Uterus (tissue), 4 donors: ENCODE measurements around the gene FIBCD1. TPM values are rescaled to one million over a fixed set of nuclear protein-coding genes. Genes with fewer than 3 reads are reported as not detected.

Experiments used
- DNase-seq, 2 donors: peaks; one replicate each; pipeline ENCODE4 v3.0.0-alpha.2; 2019 to 2020
- H3K27ac ChIP-seq, 2 donors: fragments of 200-600 bp; sonication (generic); 1 replicate in 1 of 2; 2 replicates in 1 of 2; pipeline ENCODE4 v1.5.1; 2016 to 2018
- H3K27me3 ChIP-seq, 2 donors: fragments of 200-600 bp; sonication (generic); one replicate each; pipeline ENCODE4 v1.5.1; 2018 to 2019; ENCODE audit warnings: control low read depth in 1 of 2
- H3K36me3 ChIP-seq, 2 donors: fragments of 200-600 bp; sonication (generic); one replicate each; pipeline ENCODE4 v1.5.1; 2019; ENCODE audit warnings: control low read depth in 1 of 2
- H3K4me1 ChIP-seq, 2 donors: fragments of 200-600 bp; sonication (generic); one replicate each; pipeline ENCODE4 v1.5.1; 2018 to 2019; ENCODE audit warnings: control low read depth in 1 of 2
- H3K4me3 ChIP-seq, 2 donors: fragments of 200-600 bp; sonication (generic); 1 replicate in 1 of 2; 2 replicates in 1 of 2; pipeline ENCODE4 v1.5.1; 2018 to 2019; ENCODE audit warnings: mild to moderate bottlenecking in 1 of 2
- H3K9me3 ChIP-seq, 2 donors: fragments of 200-600 bp; sonication (generic); one replicate each; pipeline ENCODE4 v1.5.1; 2019; ENCODE audit warnings: control low read depth in 1 of 2
- CTCF ChIP-seq, 4 experiments: fragments of 200-600 bp in 2 of 4; fragments of 450-650 bp in 2 of 4; sonication (generic) in 2 of 4; IDR thresholded peaks; one replicate each; pipeline ENCODE4 v1.5.1; 2016 to 2019; ENCODE audit warnings: antibody characterized with exemption in 4 of 4, mild to moderate bottlenecking in 2 of 4, moderate library complexity in 1 of 4
- POLR2A ChIP-seq, 2 donors: fragments of 450-650 bp; IDR thresholded peaks; one replicate each; pipeline ENCODE4 v1.6.1; 2016; ENCODE audit warnings: antibody characterized with exemption in 2 of 2, mild to moderate bottlenecking in 1 of 2, moderate library complexity in 1 of 2
- intact Hi-C: fragments of 100-400 bp; cut with DNase I; formaldehyde crosslinking; loops from one replicate; pipeline ENCODE4 v1.15.1; 2023; ENCODE audit warnings: low total_unique reads
- total RNA-seq, 4 donors: library from RNA; depleted of rRNA in 3 of 4; stranded (reverse); fragments of >200 nt in 3 of 4; gene quantifications; one replicate each; pipeline versions ENCODE4 v1.1.0 to v1.2.4, GENCODE V29; 2014 to 2023
- donor health status: DM: yes; HTN: yes; CAD: no.

The FIBCD1 gene
- total RNA-seq, 4 donors from 2014 or later, result 0.29 TPM; not detected in 3

DNA sequence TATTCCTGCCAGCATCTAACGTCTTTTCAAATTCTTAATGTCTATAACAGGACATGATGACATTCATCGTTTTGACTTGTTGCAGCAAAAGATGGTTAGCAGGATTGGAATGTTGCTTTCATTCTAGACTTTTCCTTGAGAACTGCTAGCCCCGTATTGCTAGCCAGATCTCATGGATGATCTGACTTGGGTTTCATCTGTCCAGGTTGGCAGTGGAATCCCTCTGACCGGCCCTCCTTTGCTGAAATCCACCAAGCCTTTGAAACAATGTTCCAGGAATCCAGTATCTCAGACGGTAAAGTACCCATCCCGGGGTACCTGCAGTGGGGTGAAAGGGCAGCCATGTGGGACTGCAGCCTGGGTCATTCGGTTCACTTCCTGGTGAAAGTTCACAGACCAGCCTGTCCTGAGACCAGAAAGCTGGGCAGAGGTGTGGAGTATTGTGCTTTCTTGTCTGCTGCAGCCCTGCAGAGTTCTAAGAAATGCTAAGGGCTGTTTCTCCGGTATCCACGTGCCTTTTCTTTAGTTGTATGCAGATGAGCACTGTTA lies 59.1 kb downstream of the FIBCD1 start:
- no peak overlapping the region for H3K27ac ChIP-seq
- no peak overlapping the region for H3K4me3 ChIP-seq
- H3K36me3 ChIP-seq, result no peaks in the 10 kb centered on the region
- no peak for DNase-seq
- TF ChIP-seq CTCF (IDR thresholded peaks at IDR 0.05), result no peak
- TF ChIP-seq POLR2A (IDR thresholded peaks at IDR 0.05), result no peak
- intact Hi-C loops, result no loop called here
- no peaks in the 10 kb centered on the region for H3K27me3 ChIP-seq
- no peaks in the 10 kb centered on the region for H3K4me1 ChIP-seq
- H3K9me3 ChIP-seq, result no peaks in the 10 kb centered on the region

- no peaks in the 10 kb centered on the region for H3K27me3 ChIP-seq
- no peaks in the 10 kb centered on the region for H3K36me3 ChIP-seq
- H3K4me3 ChIP-seq, result no peak overlapping the region
- no peaks in the 10 kb centered on the region for H3K9me3 ChIP-seq
- intact Hi-C loops, result no loop called here
- H3K4me1 ChIP-seq, result no peaks in the 10 kb centered on the region
- no peak overlapping the region for H3K27ac ChIP-seq
- no peak for TF ChIP-seq POLR2A (IDR thresholded peaks at IDR 0.05)
- TF ChIP-seq CTCF (IDR thresholded peaks at IDR 0.05), result no peak
- no peak for DNase-seq
These were observed 60.8 kb downstream of the FIBCD1 start for GRCh38 chr9:130878295-130878694.

GRCh38 chr9:130877300-130877699 lies 61.7 kb downstream of the FIBCD1 start:
- intact Hi-C loops, result no loop called here
- H3K27ac ChIP-seq, result no peak overlapping the region
- TF ChIP-seq POLR2A (IDR thresholded peaks at IDR 0.05) (no peak), CTCF (IDR thresholded peaks at IDR 0.05) (no peak)
- no peaks in the 10 kb centered on the region for H3K36me3 ChIP-seq
- H3K4me1 ChIP-seq, result no peaks in the 10 kb centered on the region
- no peaks in the 10 kb centered on the region for H3K9me3 ChIP-seq
- no peak for DNase-seq
- H3K4me3 ChIP-seq, result no peak overlapping the region
- no peaks in the 10 kb centered on the region for H3K27me3 ChIP-seq

DNA sequence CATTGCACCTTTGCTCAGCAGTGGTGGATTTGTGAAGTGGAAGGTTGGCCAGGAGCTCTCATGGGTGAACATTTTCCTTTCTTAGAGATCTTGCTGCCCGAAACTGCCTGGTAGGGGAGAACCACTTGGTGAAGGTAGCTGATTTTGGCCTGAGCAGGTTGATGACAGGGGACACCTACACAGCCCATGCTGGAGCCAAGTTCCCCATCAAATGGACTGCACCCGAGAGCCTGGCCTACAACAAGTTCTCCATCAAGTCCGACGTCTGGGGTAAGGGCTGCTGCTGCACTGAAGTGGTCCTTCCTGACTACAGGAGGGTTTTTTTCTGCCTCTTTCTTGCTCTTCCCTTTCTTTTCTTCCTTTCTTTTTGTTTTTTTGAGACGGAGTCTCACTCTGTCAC lies 64.3 kb downstream of the FIBCD1 start:
- no peaks in the 10 kb centered on the region for H3K9me3 ChIP-seq
- H3K36me3 ChIP-seq, result no peaks in the 10 kb centered on the region
- H3K4me3 ChIP-seq, result no peak overlapping the region
- intact Hi-C loops, result no loop called here
- TF ChIP-seq CTCF (IDR thresholded peaks at IDR 0.05) (no peak), POLR2A (IDR thresholded peaks at IDR 0.05) (no peak)
- H3K27ac ChIP-seq, result no peak overlapping the region
- DNase-seq, result no peak
- H3K4me1 ChIP-seq, result peaks cover 0 to 6% of the 10 kb centered on the region in 2 donors
- no peaks in the 10 kb centered on the region for H3K27me3 ChIP-seq

DNA sequence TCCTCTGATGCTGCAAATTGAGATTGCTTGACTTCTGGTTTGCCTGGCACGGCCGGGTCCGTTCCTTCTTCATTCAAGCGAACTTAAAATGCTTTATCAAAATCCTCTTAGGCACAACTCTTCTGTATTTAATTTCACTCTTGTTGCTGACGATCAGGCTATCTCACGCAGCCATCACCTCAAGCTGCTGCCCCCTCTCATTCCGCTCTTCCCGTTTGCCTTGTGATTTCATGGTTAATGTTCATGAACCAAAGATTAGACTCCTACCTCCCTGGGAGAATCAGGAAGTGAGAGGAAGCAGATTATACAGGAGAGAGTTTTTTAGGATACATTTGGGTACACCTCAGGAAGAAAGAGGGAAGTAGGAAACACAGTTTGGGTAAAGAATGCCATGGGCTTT lies 65.1 kb downstream of the FIBCD1 start:
- Histone ChIP-seq H3K4me3 (no peak overlapping the region), H3K27ac (no peak overlapping the region), H3K36me3 (no peaks in the 10 kb centered on the region), H3K4me1 (peaks cover 0 to 12% of the 10 kb centered on the region in 2 donors), H3K9me3 (no peaks in the 10 kb centered on the region), H3K27me3 (no peaks in the 10 kb centered on the region)
- intact Hi-C loops, result no loop called here
- no peak for DNase-seq
- TF ChIP-seq CTCF (IDR thresholded peaks at IDR 0.05) (no peak), POLR2A (IDR thresholded peaks at IDR 0.05) (no peak)
